Suprapubic skin (tissue), 4 donors: ENCODE results near the gene PAK2. TPM values are rescaled to one million over a fixed set of nuclear protein-coding genes. Genes with fewer than 3 reads are reported as not detected.
"Not testable (repeated sequence)": the region's sequence is repeated elsewhere in the genome, so short reads cannot be mapped to it uniquely, and the experiment has no call there.

Experiments
- DNase-seq, 2 donors: peaks; one replicate each; pipeline ENCODE4 v3.0.0-alpha.2; 2019; ENCODE audit warnings: low spot score in 2 of 2
- H3K27ac ChIP-seq: fragments of 200-600 bp; sonication (generic); one replicate; pipeline ENCODE4 v1.5.1; 2019
- H3K27me3 ChIP-seq: fragments of 200-600 bp; sonication (generic); one replicate; pipeline ENCODE4 v1.5.1; 2019
- H3K36me3 ChIP-seq: fragments of 200-600 bp; sonication (generic); one replicate; pipeline ENCODE4 v1.5.1; 2019
- H3K4me1 ChIP-seq: fragments of 200-600 bp; sonication (generic); one replicate; pipeline ENCODE4 v1.5.1; 2019
- H3K4me3 ChIP-seq: fragments of 200-600 bp; sonication (generic); one replicate; pipeline ENCODE4 v1.5.1; 2019; ENCODE audit warnings: mild to moderate bottlenecking
- H3K9me3 ChIP-seq: fragments of 200-600 bp; sonication (generic); one replicate; pipeline ENCODE4 v1.5.1; 2019
- CTCF ChIP-seq, 2 donors: fragments of 200-600 bp in 1 of 2; fragments of 450-650 bp in 1 of 2; sonication (generic) in 1 of 2; IDR thresholded peaks; one replicate each; pipeline ENCODE4 v1.5.1; 2016 to 2019; ENCODE audit warnings: antibody characterized with exemption in 2 of 2, mild to moderate bottlenecking in 1 of 2, moderate library complexity in 1 of 2
- EP300 ChIP-seq: sonication (generic); formaldehyde crosslinking; IDR thresholded peaks from one replicate; pipeline ENCODE4 v1.6.1; 2017; ENCODE audit warnings: antibody characterized with exemption
- POLR2A ChIP-seq, 2 donors: fragments of 450-650 bp; IDR thresholded peaks; one replicate each; pipeline ENCODE4 v1.6.1; 2017; ENCODE audit warnings: antibody characterized with exemption in 2 of 2, mild to moderate bottlenecking in 2 of 2, moderate library complexity in 2 of 2
- POLR2AphosphoS5 ChIP-seq, 3 donors: sonication (generic); formaldehyde crosslinking; IDR thresholded peaks; one replicate each; pipeline ENCODE4 v1.6.1; 2017; ENCODE audit warnings: antibody characterized with exemption in 3 of 3
- WGBS: methylation state at CpG from one replicate; pipeline ENCODE4 v1.1.5; 2018; 5-methylcytosine and 5-hydroxymethylcytosine counted together
- total RNA-seq, 4 donors: library from RNA; depleted of rRNA; stranded (reverse); fragments of >200 nt; gene quantifications; one replicate each; pipeline ENCODE4 v1.1.0, GENCODE V29; 2016

The PAK2 gene
- total RNA-seq, 4 donors from 2014 or later: 29.6 to 42.8 (median 33.5) TPM

- TF ChIP-seq POLR2AphosphoS5 (IDR thresholded peaks at IDR 0.05): no peak
- TF ChIP-seq POLR2A (IDR thresholded peaks at IDR 0.05): no peak
- TF ChIP-seq CTCF (IDR thresholded peaks at IDR 0.05): peak; percentile 46 to 61
- no peak for TF ChIP-seq EP300
- no peaks in the 10 kb centered on the region for H3K4me1 ChIP-seq
- no peaks in the 10 kb centered on the region for H3K36me3 ChIP-seq
- H3K27me3 ChIP-seq: no peaks in the 10 kb centered on the region
- DNase-seq: peak; percentile 67 to 81
- 50% methylated on average over 3 of the region's 3 CpGs for WGBS
- H3K9me3 ChIP-seq: no peaks in the 10 kb centered on the region
- no peak overlapping the region for H3K27ac ChIP-seq
- no peak overlapping the region for H3K4me3 ChIP-seq
Measured at GRCh38 chr3:196837819-196838420, 98.3 kb downstream of the PAK2 start.

GRCh38 chr3:196839351-196839750 lies 99.7 kb downstream of the PAK2 start:
- H3K4me1 ChIP-seq, H3K27ac ChIP-seq, H3K9me3 ChIP-seq, H3K27me3 ChIP-seq, H3K36me3 ChIP-seq, DNase-seq, H3K4me3 ChIP-seq: not testable (repeated sequence)
- 86% methylated on average over 6 of the region's 6 CpGs for WGBS

GRCh38 chr3:196842567-196843434 lies 103.1 kb downstream of the PAK2 start:
- H3K4me1 ChIP-seq: no peaks in the 10 kb centered on the region
- H3K36me3 ChIP-seq: no peaks in the 10 kb centered on the region
- no peaks in the 10 kb centered on the region for H3K9me3 ChIP-seq
- no peak for TF ChIP-seq POLR2AphosphoS5 (IDR thresholded peaks at IDR 0.05)
- no peak for TF ChIP-seq EP300
- TF ChIP-seq CTCF (IDR thresholded peaks at IDR 0.05): no peak
- no peak for TF ChIP-seq POLR2A (IDR thresholded peaks at IDR 0.05)
- no peak overlapping the region for H3K4me3 ChIP-seq
- DNase-seq: no peak
- no peak overlapping the region for H3K27ac ChIP-seq
- WGBS: 78% methylated on average over 17 of the region's 17 CpGs
- no peaks in the 10 kb centered on the region for H3K27me3 ChIP-seq

GRCh38 chr3:196843435-196844110 lies 103.9 kb downstream of the PAK2 start:
- Histone ChIP-seq H3K4me1 (no peaks in the 10 kb centered on the region), H3K36me3 (no peaks in the 10 kb centered on the region), H3K27ac (no peak overlapping the region), H3K27me3 (no peaks in the 10 kb centered on the region), H3K9me3 (no peaks in the 10 kb centered on the region), H3K4me3 (no peak overlapping the region)
- no peak for DNase-seq
- WGBS: 79% methylated on average over 9 of the region's 9 CpGs
- no peak for TF ChIP-seq POLR2AphosphoS5 (IDR thresholded peaks at IDR 0.05)
- no peak for TF ChIP-seq CTCF (IDR thresholded peaks at IDR 0.05)
- TF ChIP-seq EP300: no peak
- no peak for TF ChIP-seq POLR2A (IDR thresholded peaks at IDR 0.05)

GRCh38 chr3:196844235-196845219 lies 104.9 kb downstream of the PAK2 start:
- H3K27ac ChIP-seq, H3K27me3 ChIP-seq, H3K4me1 ChIP-seq, H3K9me3 ChIP-seq, H3K4me3 ChIP-seq, DNase-seq, H3K36me3 ChIP-seq: not testable (repeated sequence)
- 76% methylated on average over 20 of the region's 22 CpGs for WGBS

GRCh38 chr3:196848375-196848774 lies 108.7 kb downstream of the PAK2 start:
- 88% methylated on average over 4 of the region's 4 CpGs for WGBS
- H3K36me3 ChIP-seq: not testable (repeated sequence)

More at GRCh38 chr3:196848375-196848774, 108.7 kb downstream of the PAK2 start:
- not testable (repeated sequence) for H3K9me3 ChIP-seq, H3K4me3 ChIP-seq, H3K27ac ChIP-seq, H3K27me3 ChIP-seq, DNase-seq, H3K4me1 ChIP-seq
